Tibial nerve (tissue), 3 donors: ENCODE results near the gene TIRAP.

ENCODE experiments used
- POLR2A ChIP-seq, 2 donors: fragments of 450-650 bp; IDR thresholded peaks; one replicate each; pipeline ENCODE4 v1.6.1; 2017; ENCODE audit warnings: antibody characterized with exemption in 2 of 2, mild to moderate bottlenecking in 2 of 2, moderate library complexity in 2 of 2
- TF ChIP-seq, protein P1 (sequence below), 5 experiments: fragments of 200-600 bp in 3 of 5; fragments of 450-650 bp in 2 of 5; sonication (generic) in 3 of 5; IDR thresholded peaks; one replicate each; pipeline ENCODE4 v1.5.1; 2016 to 2019; ENCODE audit warnings: antibody characterized with exemption in 5 of 5, mild to moderate bottlenecking in 3 of 5, moderate library complexity in 2 of 5

DNA sequence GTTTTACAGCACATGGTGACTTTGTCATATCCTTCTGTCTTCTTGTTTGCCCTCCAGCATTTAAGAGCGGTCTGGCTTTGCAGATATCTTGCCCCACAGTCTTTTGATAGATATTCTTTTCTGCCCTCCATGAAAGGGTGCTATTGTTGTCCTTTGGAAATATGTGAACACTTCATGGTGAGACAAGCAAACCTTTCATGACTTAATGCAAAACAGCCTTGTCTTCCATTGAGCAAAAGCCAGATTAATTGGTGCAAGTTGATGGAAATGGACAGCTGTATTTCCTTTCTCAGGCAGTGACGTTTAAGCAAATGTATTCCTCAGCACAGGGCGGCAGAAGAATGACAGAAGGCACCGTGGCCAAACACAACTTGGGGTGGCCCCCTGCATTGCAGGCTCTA is 25.4 kb downstream of the TIRAP start:
- no peak for TF ChIP-seq POLR2A (IDR thresholded peaks at IDR 0.05)
- TF ChIP-seq, protein P1, sequence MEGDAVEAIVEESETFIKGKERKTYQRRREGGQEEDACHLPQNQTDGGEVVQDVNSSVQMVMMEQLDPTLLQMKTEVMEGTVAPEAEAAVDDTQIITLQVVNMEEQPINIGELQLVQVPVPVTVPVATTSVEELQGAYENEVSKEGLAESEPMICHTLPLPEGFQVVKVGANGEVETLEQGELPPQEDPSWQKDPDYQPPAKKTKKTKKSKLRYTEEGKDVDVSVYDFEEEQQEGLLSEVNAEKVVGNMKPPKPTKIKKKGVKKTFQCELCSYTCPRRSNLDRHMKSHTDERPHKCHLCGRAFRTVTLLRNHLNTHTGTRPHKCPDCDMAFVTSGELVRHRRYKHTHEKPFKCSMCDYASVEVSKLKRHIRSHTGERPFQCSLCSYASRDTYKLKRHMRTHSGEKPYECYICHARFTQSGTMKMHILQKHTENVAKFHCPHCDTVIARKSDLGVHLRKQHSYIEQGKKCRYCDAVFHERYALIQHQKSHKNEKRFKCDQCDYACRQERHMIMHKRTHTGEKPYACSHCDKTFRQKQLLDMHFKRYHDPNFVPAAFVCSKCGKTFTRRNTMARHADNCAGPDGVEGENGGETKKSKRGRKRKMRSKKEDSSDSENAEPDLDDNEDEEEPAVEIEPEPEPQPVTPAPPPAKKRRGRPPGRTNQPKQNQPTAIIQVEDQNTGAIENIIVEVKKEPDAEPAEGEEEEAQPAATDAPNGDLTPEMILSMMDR (IDR thresholded peaks at IDR 0.05) = no peak
